GM12878 (cell line): ENCODE data around the gene ENPP6. TPM values are rescaled to one million over a fixed set of nuclear protein-coding genes. Genes with fewer than 3 reads are reported as not detected.

ENCODE experiments used
- CBFB ChIP-seq: IDR thresholded peaks from 2 replicates; pipeline ENCODE4 v1.6.1; 2016; ENCODE audit warnings: antibody characterized with exemption, low read depth
- RELA ChIP-seq: fragments of 450-650 bp; IDR thresholded peaks from 2 replicates; pipeline ENCODE4 v1.8.0; 2014; ENCODE audit warnings: borderline replicate concordance; ENCODE audit not compliant: partially characterized antibody
- RFX5 ChIP-seq: IDR thresholded peaks from 2 replicates; pipeline ENCODE4 v1.6.1; 2011; ENCODE audit warnings: low read depth, low read length, improper control_type of control experiment
- TAF1 ChIP-seq: IDR thresholded peaks from 2 replicates; pipeline ENCODE4 v1.6.1; 2011; ENCODE audit warnings: mild to moderate bottlenecking, low read depth, low read length, borderline replicate concordance
- ZBTB11 ChIP-seq: fragments of 450-650 bp; formaldehyde crosslinking; IDR thresholded peaks from 2 replicates; pipeline ENCODE4 v1.5.0; 2022; ENCODE audit warnings: mild to moderate bottlenecking, missing genetic modification characterization
- ZBTB40 ChIP-seq: fragments of 450-650 bp; IDR thresholded peaks from 2 replicates; pipeline ENCODE4 v1.6.1; 2016; ENCODE audit warnings: mild to moderate bottlenecking, moderate library complexity, borderline replicate concordance
- polyA plus RNA-seq, 11 experiments: library from polyadenylated mRNA; depleted of rRNA in 4 of 11; unstranded in 6 of 11; stranded (reverse) in 5 of 11; fragments of >200 nt; fragmentation: Nextera tagmentation in 4 of 11; fragmentation: Illumina TruSeq in 1 of 11; extraction: Ambion mirVana in 4 of 11; extraction: Trizol in 1 of 11; gene quantifications; 1 replicate in 1 of 11; 2 replicates in 10 of 11; pipeline versions ENCODE4 v1.2.1 to v1.2.3, GENCODE V29; 2011 to 2016; ENCODE audit warnings: inconsistent platforms in 2 of 11, missing spikeins in 2 of 11, low read depth in 1 of 11
- total RNA-seq, 4 experiments: library from RNA; depleted of rRNA in 3 of 4; stranded (reverse); fragments of >200 nt in 3 of 4; fragmentation: Illumina TruSeq in 1 of 4; extraction: Trizol in 1 of 4; gene quantifications; 2 replicates each; pipeline versions ENCODE4 v1.2.1 to v1.2.3, GENCODE V29; 2013 to 2021
- TF ChIP-seq, protein P1 (sequence below), 3 experiments: IDR thresholded peaks in 2 of 3; conservative IDR thresholded peaks in 1 of 3; 2 replicates each; pipeline ENCODE4 v1.5.1; 2011; ENCODE audit warnings: low read depth in 3 of 3, low read length in 3 of 3, mild to moderate bottlenecking in 3 of 3, control low read depth in 2 of 3, moderate library complexity in 2 of 3, inconsistent platforms in 1 of 3, mixed read lengths in 1 of 3; ENCODE audit not compliant: control insufficient read depth in 2 of 3, insufficient read depth in 1 of 3; ENCODE audit errors: extremely low read depth in 1 of 3

ENPP6 gene
- total and polyA plus RNA-seq, 10 of the 15 experiments (the other 5 are each of a cell fraction or from before 2014, with no cell fraction given): 0.04 to 1.0 (median 0.44) TPM; not detected in 1

GRCh38 chr4:184255361-184255760 is 37.7 kb upstream of the ENPP6 start (continued):
- TF ChIP-seq ZBTB11: no peak
- TF ChIP-seq RFX5: no peak
- TF ChIP-seq, protein P1, sequence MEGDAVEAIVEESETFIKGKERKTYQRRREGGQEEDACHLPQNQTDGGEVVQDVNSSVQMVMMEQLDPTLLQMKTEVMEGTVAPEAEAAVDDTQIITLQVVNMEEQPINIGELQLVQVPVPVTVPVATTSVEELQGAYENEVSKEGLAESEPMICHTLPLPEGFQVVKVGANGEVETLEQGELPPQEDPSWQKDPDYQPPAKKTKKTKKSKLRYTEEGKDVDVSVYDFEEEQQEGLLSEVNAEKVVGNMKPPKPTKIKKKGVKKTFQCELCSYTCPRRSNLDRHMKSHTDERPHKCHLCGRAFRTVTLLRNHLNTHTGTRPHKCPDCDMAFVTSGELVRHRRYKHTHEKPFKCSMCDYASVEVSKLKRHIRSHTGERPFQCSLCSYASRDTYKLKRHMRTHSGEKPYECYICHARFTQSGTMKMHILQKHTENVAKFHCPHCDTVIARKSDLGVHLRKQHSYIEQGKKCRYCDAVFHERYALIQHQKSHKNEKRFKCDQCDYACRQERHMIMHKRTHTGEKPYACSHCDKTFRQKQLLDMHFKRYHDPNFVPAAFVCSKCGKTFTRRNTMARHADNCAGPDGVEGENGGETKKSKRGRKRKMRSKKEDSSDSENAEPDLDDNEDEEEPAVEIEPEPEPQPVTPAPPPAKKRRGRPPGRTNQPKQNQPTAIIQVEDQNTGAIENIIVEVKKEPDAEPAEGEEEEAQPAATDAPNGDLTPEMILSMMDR (IDR thresholded peaks at IDR 0.05 in 2 of 3, conservative IDR thresholded peaks at IDR 0.05 in 1 of 3; ENCODE audit: control insufficient read depth in 2 of 3, extremely low read depth in 1 of 3, insufficient read depth in 1 of 3, low read depth in 3 of 3, low read length in 3 of 3): no peak
- TF ChIP-seq ZBTB40: no peak
- no peak for TF ChIP-seq TAF1
- no peak for TF ChIP-seq CBFB
- TF ChIP-seq RELA: no peak
